HG02884 (cell line): ENCODE data around the gene MOGAT3.
"Not testable (repeated sequence)": the region's sequence is repeated elsewhere in the genome, so short reads cannot be mapped to it uniquely, and the experiment has no call there.

Experiments used
- ATAC-seq: cut with Tn5 transposase; IDR thresholded peaks from one replicate; pipeline ENCODE4 v1.9.1; 2021; ENCODE audit warnings: mild to moderate bottlenecking, moderate library complexity; ENCODE audit not compliant: unreplicated experiment

MOGAT3 gene

GRCh38 chr7:101205901-101206664 lies 5.2 kb upstream of the MOGAT3 start:
- no peak for ATAC-seq

DNA sequence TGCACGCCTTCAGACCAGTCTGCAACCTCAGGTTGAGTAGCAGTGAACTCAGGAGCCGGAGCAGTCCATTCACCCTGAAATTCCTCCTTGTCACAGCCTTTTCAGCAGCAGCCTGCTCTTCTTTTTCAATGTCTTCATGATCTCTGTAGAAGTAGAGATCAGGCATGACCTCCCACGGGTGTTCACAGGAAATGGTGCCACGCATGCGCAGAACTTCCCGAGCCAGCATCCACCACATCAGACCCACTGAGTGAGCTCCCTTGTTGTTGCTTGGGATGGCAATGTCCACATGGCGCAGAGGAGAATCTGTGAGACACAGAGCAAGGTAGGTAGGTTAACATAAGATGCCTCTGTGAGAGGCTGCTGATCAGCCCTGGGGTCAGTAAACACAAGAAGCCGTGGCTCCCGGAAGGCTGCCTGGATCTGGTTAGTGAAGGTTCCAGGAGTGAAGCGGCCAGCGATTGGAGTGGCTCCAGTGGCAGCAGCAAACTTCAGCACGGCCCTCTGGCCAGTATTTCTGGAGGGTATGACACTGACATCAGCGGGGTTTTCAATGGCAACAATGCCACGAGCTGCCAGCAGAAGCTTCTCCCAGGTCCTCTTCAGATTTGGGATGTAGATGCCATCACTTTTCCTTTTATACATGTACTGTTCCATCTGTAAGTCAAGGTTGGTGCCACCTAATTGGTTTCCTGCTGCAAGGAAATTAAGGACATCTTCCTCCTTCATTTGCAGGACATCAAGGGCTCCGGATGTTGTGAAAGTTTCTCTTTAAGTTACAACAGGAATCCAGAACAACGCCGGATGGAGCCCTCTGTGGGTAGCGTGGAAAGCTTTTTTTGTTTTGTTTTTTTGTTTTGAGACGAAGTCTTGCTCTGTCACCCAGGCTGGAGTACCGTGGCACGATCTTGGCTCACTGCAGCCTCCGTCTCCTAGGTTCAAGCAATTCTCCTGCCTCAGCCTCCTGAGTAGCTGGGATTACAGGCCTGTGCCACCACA lies 3.2 kb upstream of the MOGAT3 start:
- not testable (repeated sequence) for ATAC-seq

DNA sequence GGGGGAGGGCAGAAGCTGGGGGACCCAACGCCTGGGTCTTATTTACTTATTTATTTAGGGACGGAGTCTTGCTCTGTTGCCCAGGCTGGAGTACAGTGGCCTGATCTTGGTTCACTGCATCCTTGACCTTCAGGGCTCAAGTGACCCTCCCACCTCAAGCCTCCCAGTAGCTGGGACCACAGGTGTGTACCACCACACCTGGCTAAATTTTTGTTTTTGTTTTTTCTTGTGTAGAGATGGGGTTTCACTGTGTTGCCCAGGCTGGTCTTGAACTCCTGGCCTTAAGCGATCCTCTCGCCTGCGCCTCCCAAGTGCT lies 1.7 kb upstream of the MOGAT3 start:
- ATAC-seq, result no peak

- no peak for ATAC-seq
These were observed 1.1 kb upstream of the MOGAT3 start for GRCh38 chr7:101201695-101202602.

DNA sequence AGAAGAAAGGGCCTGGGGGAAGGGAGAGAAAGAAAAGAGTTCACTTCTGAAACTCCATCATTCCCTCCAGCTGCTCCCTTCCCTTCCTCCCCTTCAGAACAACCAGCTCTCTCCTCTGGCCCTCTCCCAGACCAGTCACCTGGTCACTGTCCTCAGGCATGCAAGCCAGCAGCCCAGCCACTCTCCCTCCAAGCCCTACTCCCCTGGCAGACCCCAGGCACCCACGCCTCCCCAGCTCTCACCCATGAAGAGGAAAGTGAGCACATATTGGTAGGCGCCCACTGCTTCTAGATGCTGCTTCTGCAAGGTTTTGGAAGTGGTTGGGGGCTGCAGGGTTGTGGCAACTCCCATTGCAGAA lies 353 bp downstream of the MOGAT3 start:
- no peak for ATAC-seq

DNA sequence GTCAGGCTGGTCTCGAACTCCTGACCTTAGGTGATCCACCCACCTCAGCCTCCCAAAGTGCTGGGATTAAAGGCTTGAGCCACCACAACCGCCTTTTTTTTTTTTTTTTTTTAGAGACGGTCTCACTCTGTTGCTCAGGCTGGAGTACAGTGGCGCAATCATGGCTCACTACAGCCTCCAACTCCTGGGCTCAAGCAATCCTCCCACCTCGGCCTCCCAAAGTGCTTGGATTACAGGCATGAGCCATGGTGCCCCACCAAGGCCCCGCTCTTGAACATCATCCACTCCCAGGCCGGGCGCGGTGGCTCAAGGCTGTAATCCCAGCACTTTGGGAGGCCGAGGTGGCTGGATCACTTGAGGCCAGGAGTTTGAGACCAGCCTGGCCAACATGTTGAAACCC lies 1.3 kb downstream of the MOGAT3 start:
- not testable (repeated sequence) for ATAC-seq

DNA sequence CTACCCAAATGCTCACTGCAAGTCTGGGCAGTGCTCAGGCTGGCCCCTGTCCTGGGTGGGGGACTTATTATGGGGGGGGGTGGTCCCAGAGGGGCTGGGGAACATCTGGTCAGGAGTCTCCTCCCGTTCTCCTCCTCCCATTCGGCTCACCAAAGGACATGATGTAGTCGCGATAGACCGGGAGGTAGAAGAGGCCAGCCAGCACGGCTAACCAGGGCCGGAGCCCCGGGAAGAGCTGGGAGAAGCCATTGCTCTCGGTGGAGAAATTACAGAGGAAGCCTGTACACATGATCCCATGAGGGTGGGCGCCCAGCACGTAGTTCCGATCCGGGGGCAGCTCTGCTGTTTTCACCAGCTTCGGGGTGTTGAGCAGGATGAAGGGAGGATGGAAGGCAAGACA lies 2.4 kb downstream of the MOGAT3 start:
- ATAC-seq, result no peak

GRCh38 chr7:101197991-101198390 lies 2.8 kb downstream of the MOGAT3 start:
- ATAC-seq, result no peak

DNA sequence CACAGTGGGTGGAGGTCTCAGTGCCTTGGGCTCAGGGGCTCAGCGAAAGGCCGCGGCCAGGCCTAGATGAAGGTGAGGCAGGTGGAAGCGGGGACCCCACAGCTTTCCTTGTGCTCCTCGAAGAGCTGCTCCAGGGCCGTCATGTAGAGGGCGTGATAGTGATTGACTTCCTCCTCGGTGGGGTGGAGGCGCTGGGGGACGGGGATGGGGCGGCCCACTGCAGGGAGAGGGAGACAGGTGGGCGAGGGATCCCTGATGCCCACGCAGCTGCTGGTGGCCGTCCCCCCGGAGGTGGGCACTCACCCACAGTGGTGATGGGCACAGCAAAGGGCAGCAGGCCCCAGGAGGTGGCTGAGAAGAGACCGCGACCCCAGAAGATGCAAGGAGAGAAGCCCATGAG lies 5.0 kb downstream of the MOGAT3 start:
- no peak for ATAC-seq

GRCh38 chr7:101189109-101189508 lies 11.7 kb downstream of the MOGAT3 start:
- ATAC-seq, result no peak

DNA sequence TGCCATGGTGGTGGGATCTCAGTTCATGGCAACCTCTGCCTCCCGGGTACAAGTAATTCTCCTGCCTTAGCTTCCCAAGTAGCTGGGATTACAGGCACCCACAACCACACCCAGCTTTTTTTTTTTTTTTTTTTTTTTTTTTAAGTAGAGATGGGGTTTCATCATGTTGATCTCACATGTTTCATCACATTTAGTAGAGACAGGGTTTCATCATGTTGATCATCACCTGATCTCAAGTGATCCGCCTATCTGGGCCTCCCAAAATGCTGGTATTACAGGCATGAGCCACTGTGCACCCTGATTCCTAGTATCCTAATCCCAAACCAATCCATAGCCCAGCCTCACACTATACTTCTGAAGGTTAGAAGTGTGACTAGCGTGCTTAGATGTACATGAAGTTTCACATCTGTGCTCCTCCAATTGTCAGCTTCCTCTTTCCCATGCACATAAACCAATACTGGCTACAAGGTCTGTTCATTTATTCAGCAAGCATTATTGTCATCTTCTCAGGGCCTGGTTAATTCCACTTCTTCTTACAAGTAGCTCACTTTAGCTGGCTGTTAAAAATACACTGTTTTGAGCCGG lies 13.9 kb downstream of the MOGAT3 start:
- no peak for ATAC-seq

- ATAC-seq, result no peak
These were observed 14.6 kb downstream of the MOGAT3 start for GRCh38 chr7:101186194-101186593.

DNA sequence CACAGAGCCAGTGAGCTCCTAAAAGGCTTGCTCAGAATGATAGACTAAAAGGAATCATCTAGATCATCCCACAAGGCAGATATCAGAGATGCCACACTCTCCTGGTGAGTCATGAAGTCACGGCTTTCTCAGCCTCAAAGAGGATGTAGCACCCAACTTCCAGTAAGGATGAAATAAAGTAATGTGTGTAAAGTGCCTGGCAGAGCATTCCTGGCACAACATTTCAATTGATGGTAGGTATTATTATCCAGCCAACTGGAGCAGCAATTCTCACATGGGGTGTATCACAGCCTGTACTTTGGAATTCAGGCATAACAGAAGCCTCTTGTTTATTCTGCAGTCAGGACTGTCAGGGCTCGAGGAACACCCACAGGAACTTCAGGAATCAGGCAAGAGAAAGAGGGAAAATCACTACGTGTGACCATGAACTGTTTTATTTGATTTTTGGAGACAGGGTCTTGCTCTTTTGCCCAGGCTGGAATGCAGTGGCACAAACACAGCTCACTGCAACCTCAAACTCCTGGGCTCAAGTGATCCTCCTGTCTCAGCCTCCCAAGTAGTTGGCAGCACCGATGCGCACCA lies 15.5 kb downstream of the MOGAT3 start:
- ATAC-seq, result no peak

DNA sequence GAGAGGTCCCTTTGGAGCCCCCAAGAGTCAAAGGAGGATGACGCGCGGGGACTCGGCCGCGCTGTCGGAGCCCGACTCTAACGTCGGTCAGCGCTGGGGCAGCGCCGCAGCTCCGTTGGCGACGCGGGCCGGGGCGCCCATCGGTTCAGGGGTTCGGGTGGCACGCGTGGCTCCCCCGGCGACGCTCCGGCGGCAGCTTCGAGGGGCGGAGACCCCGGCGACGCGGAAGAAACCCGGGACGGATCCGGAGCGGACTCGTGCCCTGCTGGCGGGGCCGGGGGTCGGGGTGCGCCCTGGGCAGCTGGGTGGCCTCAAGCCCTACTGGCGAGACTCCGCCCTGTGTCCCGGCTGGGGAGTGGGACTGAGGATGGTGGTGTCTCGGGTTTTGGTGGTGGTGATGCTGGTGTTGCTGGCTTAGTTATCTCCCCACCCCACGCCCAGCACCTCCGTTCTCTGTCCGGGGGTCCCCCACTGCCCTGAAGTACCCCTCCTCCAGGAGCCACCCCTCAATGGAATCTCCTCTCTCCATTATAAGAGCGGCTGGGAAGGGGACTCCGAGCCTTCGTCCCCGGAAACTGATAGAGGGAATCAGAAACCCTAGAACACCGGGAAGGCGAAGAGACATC lies 20.6 kb downstream of the MOGAT3 start, which contains the start of gene NAT16:
Gene NAT16 (minus strand): TSS at position 164 of the 626 bp plus-strand sequence. CDS start 5,486 bp downstream, outside the sequence.
- no peak for ATAC-seq

GRCh38 chr7:101179713-101180112 lies 21.1 kb downstream of the MOGAT3 start:
- no peak for ATAC-seq

GRCh38 chr7:101179117-101179516 lies 21.7 kb downstream of the MOGAT3 start:
- ATAC-seq, result no peak

GRCh38 chr7:101177644-101178043 lies 23.2 kb downstream of the MOGAT3 start:
- no peak for ATAC-seq

GRCh38 chr7:101175664-101176063 lies 25.2 kb downstream of the MOGAT3 start:
- ATAC-seq, result no peak

GRCh38 chr7:101174322-101174854 lies 26.4 kb downstream of the MOGAT3 start:
- no peak for ATAC-seq
